ENCODE results near the gene EMILIN1. TPM values are rescaled to one million over a fixed set of nuclear protein-coding genes. Genes with fewer than 3 reads are reported as not detected.

EMILIN1 gene
- total RNA-seq, 1 experiment from 2014 or later: 1.2 TPM

DNA sequence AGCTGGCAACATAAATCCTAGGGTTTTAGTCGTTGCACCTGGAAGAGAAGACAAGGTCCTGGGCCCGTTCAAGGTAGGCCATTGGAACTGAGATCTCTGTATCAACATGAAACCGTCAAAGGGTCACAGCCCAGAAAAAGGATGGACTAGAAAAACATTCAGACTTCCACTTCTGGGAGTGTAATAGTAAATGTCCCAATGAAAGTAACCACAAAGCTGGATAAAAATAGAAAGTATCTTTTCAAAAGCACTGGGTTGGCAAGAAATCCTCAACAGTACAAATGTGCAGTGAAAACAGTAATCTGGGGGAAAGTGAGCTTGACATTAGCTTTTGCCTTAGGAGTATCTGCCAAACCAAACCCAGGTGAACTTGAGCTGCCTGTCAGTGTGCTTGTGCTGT, 27.6 kb downstream of the EMILIN1 start:
- no peaks in the 10 kb centered on the region for H4K20me1 ChIP-seq (ENCODE audit: control insufficient read depth, insufficient read depth, insufficient read length)
- H3K27me3 Mint-ChIP-seq (ENCODE audit: low read depth): peaks cover 15% of the 10 kb centered on the region
- no peak overlapping the region for H3T11ph ChIP-seq (ENCODE audit: low read length)
- no peak overlapping the region for H3K4me2 ChIP-seq (ENCODE audit: insufficient read depth, insufficient read length, low read length)
- no peak overlapping the region for H3K27ac Mint-ChIP-seq
- H3K18ac ChIP-seq (ENCODE audit: insufficient read length, low read depth, low read length): no peak overlapping the region
- no peak overlapping the region for H3K9ac ChIP-seq (ENCODE audit: extremely low read depth, insufficient read length, low read length)
- no peak overlapping the region for H2BK5ac ChIP-seq (ENCODE audit: insufficient read length, low read length)
- H2AFZ ChIP-seq (ENCODE audit: low read length): no peak overlapping the region
- H2BK15ac ChIP-seq (ENCODE audit: low read depth, low read length): no peak overlapping the region
- H4K5ac ChIP-seq (ENCODE audit: insufficient read length, low read depth, low read length): no peak overlapping the region
- no peak overlapping the region for H3K14ac ChIP-seq (ENCODE audit: insufficient read depth, low read length)
- H3K79me2 ChIP-seq (ENCODE audit: insufficient read depth, low read length): no peaks in the 10 kb centered on the region
- no peaks in the 10 kb centered on the region for H3K79me1 ChIP-seq (ENCODE audit: insufficient read depth, low read depth, low read length, poor library complexity, severe bottlenecking)
- H2BK12ac ChIP-seq (ENCODE audit: insufficient read length, low read depth, low read length): no peak overlapping the region
- H3K4me1 ChIP-seq (ENCODE audit: insufficient read depth, low read length): no peaks in the 10 kb centered on the region
- H3K23ac ChIP-seq (ENCODE audit: insufficient read length, low read depth, low read length): no peak overlapping the region
- H2AK5ac ChIP-seq (ENCODE audit: insufficient read length, low read length): no peak overlapping the region
- no peak overlapping the region for H4K91ac ChIP-seq (ENCODE audit: insufficient read length, low read depth, low read length)
- H2BK120ac ChIP-seq (ENCODE audit: low read depth, low read length, poor library complexity, severe bottlenecking): no peak overlapping the region
- no peak overlapping the region for H3K27ac ChIP-seq (ENCODE audit: insufficient read length, low read depth, low read length)
- no peaks in the 10 kb centered on the region for H3K9me3 ChIP-seq (ENCODE audit: control insufficient read depth, low read depth, low read length)
- H3K36me3 Mint-ChIP-seq (ENCODE audit: insufficient read depth in 1 of 3, low read depth in 3 of 3): no peaks in the 10 kb centered on the region; a peak in 1 of 7 replicates
- no peak for TF ChIP-seq CTCF (conservative IDR thresholded peaks at IDR 0.05)
- no peak overlapping the region for H4K8ac ChIP-seq (replicated peaks; ENCODE audit: insufficient read length, low read depth, low read length)
- H3K4me3 Mint-ChIP-seq: no peak overlapping the region
- no peak for DNase-seq
- no peaks in the 10 kb centered on the region for H3K27me3 ChIP-seq (ENCODE audit: insufficient read depth, low read length)
- H3K4ac ChIP-seq (ENCODE audit: low read depth, low read length): no peak overlapping the region
- no peaks in the 10 kb centered on the region for H3K23me2 ChIP-seq (ENCODE audit: insufficient read length, low read depth, low read length, poor library complexity, severe bottlenecking)
- H2BK20ac ChIP-seq (ENCODE audit: low read depth, low read length, poor library complexity, severe bottlenecking): no peak overlapping the region
- H3K9me3 Mint-ChIP-seq: no peaks in the 10 kb centered on the region
- WGBS (ENCODE audit: extremely low coverage, insufficient read length, low lambda C conversion rate): no CpG with 5 or more reads among the region's 3 CpGs
- peaks cover 0 to 5% of the 10 kb centered on the region in 2 experiments; a peak in 2 of 4 replicates for H3K4me1 Mint-ChIP-seq
- no peak overlapping the region for H3K56ac ChIP-seq (ENCODE audit: insufficient read length, low read depth, low read length)

All from H9 (cell line).